Neural progenitor cell (in vitro differentiated cells): ENCODE results near the gene NCK1.

Experiments
- EZH2 ChIP-seq: fragments of 200-600 bp; sonication (generic); IDR thresholded peaks from 2 replicates; pipeline ENCODE4 v1.6.1; 2017; ENCODE audit warnings: antibody characterized with exemption, mild to moderate bottlenecking, moderate library complexity
- EZH2phosphoT487 ChIP-seq: fragments of 200-600 bp; sonication (generic); IDR thresholded peaks from 2 replicates; pipeline ENCODE4 v1.6.1; 2017; ENCODE audit warnings: antibody characterized with exemption
- TF ChIP-seq, protein P1 (sequence below): fragments of 200-600 bp; sonication (generic); IDR thresholded peaks from 2 replicates; pipeline ENCODE4 v1.5.1; 2017; ENCODE audit warnings: antibody characterized with exemption, mild to moderate bottlenecking

DNA sequence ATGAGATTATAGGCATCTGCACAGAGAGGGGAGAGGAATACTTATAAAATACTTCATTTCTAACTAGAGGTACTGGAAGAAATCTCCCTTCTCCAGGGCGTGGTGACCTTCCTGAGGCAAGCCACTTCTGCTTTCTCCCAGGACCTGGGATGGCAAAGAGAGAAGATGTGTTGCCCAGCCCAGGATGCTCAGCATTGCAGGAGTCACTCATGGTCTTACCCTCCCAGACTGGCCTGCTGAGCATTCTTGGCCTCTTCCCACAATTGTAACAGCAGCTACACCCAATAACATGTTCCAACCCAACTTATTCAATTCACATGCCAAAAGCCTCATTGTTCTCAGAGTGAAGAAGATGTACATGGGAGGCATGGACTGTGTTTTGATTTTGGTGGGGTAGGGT is 133.6 kb downstream of the NCK1 start:
- TF ChIP-seq EZH2: no peak
- TF ChIP-seq, protein P1, sequence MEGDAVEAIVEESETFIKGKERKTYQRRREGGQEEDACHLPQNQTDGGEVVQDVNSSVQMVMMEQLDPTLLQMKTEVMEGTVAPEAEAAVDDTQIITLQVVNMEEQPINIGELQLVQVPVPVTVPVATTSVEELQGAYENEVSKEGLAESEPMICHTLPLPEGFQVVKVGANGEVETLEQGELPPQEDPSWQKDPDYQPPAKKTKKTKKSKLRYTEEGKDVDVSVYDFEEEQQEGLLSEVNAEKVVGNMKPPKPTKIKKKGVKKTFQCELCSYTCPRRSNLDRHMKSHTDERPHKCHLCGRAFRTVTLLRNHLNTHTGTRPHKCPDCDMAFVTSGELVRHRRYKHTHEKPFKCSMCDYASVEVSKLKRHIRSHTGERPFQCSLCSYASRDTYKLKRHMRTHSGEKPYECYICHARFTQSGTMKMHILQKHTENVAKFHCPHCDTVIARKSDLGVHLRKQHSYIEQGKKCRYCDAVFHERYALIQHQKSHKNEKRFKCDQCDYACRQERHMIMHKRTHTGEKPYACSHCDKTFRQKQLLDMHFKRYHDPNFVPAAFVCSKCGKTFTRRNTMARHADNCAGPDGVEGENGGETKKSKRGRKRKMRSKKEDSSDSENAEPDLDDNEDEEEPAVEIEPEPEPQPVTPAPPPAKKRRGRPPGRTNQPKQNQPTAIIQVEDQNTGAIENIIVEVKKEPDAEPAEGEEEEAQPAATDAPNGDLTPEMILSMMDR: no peak
- TF ChIP-seq EZH2phosphoT487: no peak
